IPS-NIHi11 (cell line): ENCODE data around the gene SMO.
"Not testable (repeated sequence)": the region's sequence is repeated elsewhere in the genome, so short reads cannot be mapped to it uniquely, and the experiment has no call there.

Source experiments
- DNase-seq: peaks from one replicate; pipeline ENCODE4 v3.0.0; 2012; ENCODE audit warnings: mixed read lengths, low spot score

The SMO gene

DNA sequence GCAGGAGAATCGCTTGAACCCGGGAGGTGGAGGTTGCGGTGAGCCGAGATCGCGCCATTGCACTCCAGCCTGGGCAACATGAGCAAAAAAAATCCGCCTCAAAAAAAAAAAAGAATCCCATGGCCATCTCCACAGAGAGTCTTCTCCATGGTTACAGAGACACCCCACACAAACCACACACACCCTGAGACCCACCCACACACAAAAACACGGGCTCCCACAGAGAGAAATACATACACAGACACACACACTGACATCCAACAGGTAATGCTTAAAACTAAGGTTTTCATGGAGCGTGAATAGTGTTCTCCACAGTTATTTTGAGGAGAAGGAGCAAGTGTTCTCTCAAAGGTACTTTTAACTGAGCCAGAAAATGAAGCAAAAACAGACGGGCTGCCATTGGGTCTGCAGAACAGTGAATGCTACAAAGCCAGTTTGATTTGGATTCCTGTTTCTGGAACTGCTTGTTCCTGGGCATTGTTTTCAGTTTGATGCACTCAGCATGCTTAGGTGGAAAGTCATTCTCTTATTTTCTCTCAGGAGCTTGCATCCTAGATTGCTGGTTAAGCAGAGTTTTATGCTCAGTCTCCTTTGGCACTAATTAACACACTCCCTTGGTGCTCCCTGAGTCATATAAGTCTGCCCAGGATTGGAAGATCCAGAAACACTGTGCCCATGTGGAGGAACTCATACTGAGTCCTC is 51.8 kb downstream of the SMO start:
- DNase-seq = no peak

GRCh38 chr7:129244220-129244619 is 55.8 kb downstream of the SMO start:
- DNase-seq = no peak

GRCh38 chr7:129245533-129245932 is 57.1 kb downstream of the SMO start:
- no peak for DNase-seq

- no peak for DNase-seq
These were observed 58.7 kb downstream of the SMO start for GRCh38 chr7:129247087-129247486.

- no peak for DNase-seq
These were observed 63.7 kb downstream of the SMO start for GRCh38 chr7:129252128-129252527.

GRCh38 chr7:129252603-129253002 is 64.2 kb downstream of the SMO start:
- not testable (repeated sequence) for DNase-seq

DNA sequence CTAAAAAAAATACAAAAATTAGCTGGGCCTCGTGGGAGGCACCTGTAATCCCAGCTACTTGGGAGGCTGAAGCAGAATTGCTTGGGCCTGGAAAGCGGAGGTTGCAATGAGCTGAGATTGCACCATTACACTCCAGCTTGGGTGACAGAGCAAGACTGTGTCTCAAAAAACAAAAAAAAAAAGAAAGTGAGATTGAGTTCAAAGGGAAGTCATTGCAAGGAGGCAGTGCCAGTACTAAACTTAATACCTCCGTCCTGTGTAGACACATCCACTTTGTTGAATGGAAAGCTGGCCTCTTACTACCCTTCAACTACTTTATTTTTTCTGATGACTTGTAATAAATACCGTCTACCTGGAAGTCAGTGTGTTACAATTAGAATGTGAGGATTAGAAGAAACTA is 67.4 kb downstream of the SMO start:
- DNase-seq = no peak

DNA sequence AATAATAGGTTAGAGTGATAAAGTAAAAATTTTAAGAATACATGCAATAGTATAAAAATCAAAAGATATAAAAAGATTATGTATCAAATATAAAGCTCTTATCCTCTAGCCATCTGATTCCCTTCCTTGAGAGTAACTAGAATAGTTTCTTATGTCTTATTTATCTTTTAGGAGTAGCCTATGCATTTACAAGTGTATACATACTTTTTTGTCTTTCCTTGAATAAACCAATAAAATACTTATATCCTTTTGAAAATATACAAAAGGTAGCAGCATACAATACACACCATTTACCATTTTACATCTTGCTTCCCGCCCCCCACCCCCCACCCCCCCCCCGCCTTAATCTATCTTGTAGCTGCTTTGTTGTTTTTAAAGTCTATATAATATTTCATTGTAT is 67.8 kb downstream of the SMO start:
- DNase-seq = no peak

DNA sequence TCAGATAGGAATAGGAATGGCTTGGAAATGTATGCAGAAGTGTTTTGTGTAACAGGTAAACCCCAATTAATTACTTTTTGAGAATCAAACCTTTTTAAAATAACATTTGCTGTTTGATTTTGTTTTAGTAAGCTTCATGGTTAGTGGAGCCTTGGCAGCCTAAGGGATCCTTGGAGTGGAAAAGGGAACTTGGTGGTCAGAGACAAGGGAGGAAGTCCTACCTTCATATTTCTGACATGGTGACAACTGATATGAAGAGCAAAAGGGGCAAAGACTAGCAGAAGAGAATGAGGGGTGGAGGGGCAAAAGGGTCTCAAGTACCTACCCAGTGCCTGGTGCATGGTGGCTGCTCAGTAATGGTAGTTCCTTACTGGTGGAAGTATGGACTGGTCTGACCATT is 68.7 kb downstream of the SMO start:
- DNase-seq = no peak

GRCh38 chr7:129258649-129259389 is 70.4 kb downstream of the SMO start:
- peak; percentile 86 for DNase-seq

DNA sequence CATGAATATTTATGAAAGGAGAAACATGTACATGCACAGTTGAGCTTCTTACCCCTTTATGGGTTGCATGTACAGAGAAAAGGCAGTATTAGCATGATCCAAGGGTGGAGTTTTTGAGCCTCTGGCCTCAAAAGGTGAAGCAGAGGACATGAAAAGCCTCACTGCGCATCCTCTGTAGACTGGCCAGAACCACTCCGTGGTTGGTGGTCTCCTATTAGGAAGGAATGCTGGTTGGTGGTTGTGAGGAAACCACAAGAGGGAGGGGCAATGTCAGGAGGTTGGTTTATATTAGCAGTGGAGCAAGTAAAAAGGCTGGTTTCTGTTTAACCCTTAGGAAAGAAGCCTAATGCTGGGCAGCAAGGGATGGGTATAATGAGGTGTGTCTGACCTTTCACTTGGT is 73.9 kb downstream of the SMO start:
- no peak for DNase-seq
